HepG2 (cell line): Measurements from ENCODE around the gene IRGQ. TPM values are rescaled to one million over a fixed set of nuclear protein-coding genes. Genes with fewer than 3 reads are reported as not detected.

Experiments
- CBFB ChIP-seq: sonication (generic); formaldehyde crosslinking; IDR thresholded peaks from 2 replicates; pipeline ENCODE4 v1.4.0; 2020; ENCODE audit warnings: missing genetic modification reagents
- CCAR2 ChIP-seq: fragments of 200-400 bp; formaldehyde crosslinking; optimal IDR thresholded peaks from 2 replicates; pipeline ENCODE3; 2018; ENCODE audit warnings: low read depth, mild to moderate bottlenecking, low read length, moderate library complexity
- DNMT3B ChIP-seq: conservative IDR thresholded peaks from 2 replicates; pipeline ENCODE4 v1.6.1; 2016; ENCODE audit warnings: missing biosample characterization, control low read depth
- FOSL2 ChIP-seq: sonication (generic); formaldehyde crosslinking; IDR thresholded peaks from 2 replicates; pipeline ENCODE4 v1.4.0; 2020; ENCODE audit warnings: missing genetic modification reagents
- GABPA ChIP-seq, 2 experiments: IDR thresholded peaks; 2 replicates each; pipeline ENCODE4 v1.6.1; 2011 to 2016; ENCODE audit warnings: low read depth in 2 of 2, low read length in 1 of 2, missing biosample characterization in 1 of 2, missing genetic modification characterization in 1 of 2
- GATAD1 ChIP-seq: IDR thresholded peaks from 2 replicates; pipeline ENCODE4 v1.6.1; 2016; ENCODE audit warnings: missing genetic modification reagents, missing compliant biosample characterization
- HDAC1 ChIP-seq: sonication (generic); formaldehyde crosslinking; IDR thresholded peaks from 2 replicates; pipeline ENCODE4 v1.5.1; 2020; ENCODE audit warnings: mild to moderate bottlenecking, missing genetic modification reagents
- HOXD1 ChIP-seq: sonication (generic); formaldehyde crosslinking; IDR thresholded peaks from 2 replicates; pipeline ENCODE4 v1.5.0; 2020; ENCODE audit warnings: missing genetic modification reagents
- IKZF5 ChIP-seq: IDR thresholded peaks from 2 replicates; pipeline ENCODE4 v1.6.1; 2018; ENCODE audit warnings: missing genetic modification reagents, mild to moderate bottlenecking, missing compliant biosample characterization
- NR1H2 ChIP-seq: sonication (generic); formaldehyde crosslinking; IDR thresholded peaks from 2 replicates; pipeline ENCODE4 v1.8.1; 2022; ENCODE audit warnings: low read depth, missing genetic modification reagents, borderline replicate concordance
- NR2C2 ChIP-seq: sonication (generic); formaldehyde crosslinking; IDR thresholded peaks from 2 replicates; pipeline ENCODE4 v1.4.0; 2020; ENCODE audit warnings: missing genetic modification reagents, mild to moderate bottlenecking, moderate library complexity, borderline replicate concordance
- PBX2 ChIP-seq: IDR thresholded peaks from 2 replicates; pipeline ENCODE4 v1.6.1; 2016; ENCODE audit warnings: control low read depth
- RBM39 ChIP-seq: fragments of 200-400 bp; formaldehyde crosslinking; IDR thresholded peaks from one replicate; pipeline ENCODE4 v1.6.1; 2018; ENCODE audit warnings: antibody characterized with exemption, mild to moderate bottlenecking, low read depth, low read length; ENCODE audit not compliant: poor library complexity, severe bottlenecking
- SIX4 ChIP-seq: sonication (generic); formaldehyde crosslinking; IDR thresholded peaks from 2 replicates; pipeline ENCODE4 v1.4.0; 2020; ENCODE audit warnings: missing genetic modification reagents
- SMAD1 ChIP-seq: sonication (generic); formaldehyde crosslinking; IDR thresholded peaks from 2 replicates; pipeline ENCODE4 v1.4.0; 2020; ENCODE audit warnings: missing genetic modification reagents, low read depth, mild to moderate bottlenecking, borderline replicate concordance
- SMC3 ChIP-seq: IDR thresholded peaks from 2 replicates; pipeline ENCODE4 v1.6.1; 2011; ENCODE audit warnings: low read length, improper control_type of control experiment
- SMYD3 ChIP-seq: sonication (generic); formaldehyde crosslinking; IDR thresholded peaks from 2 replicates; pipeline ENCODE4 v1.8.1; 2023; ENCODE audit warnings: mild to moderate bottlenecking, missing genetic modification reagents
- XRCC5 ChIP-seq: fragments of 200-400 bp; formaldehyde crosslinking; optimal IDR thresholded peaks from 2 replicates; pipeline ENCODE3; 2017; ENCODE audit warnings: mild to moderate bottlenecking, low read length
- ZBTB21 ChIP-seq: sonication (generic); formaldehyde crosslinking; IDR thresholded peaks from 2 replicates; pipeline ENCODE4 v1.4.0; 2020; ENCODE audit warnings: missing genetic modification reagents
- ZBTB26 ChIP-seq: IDR thresholded peaks from 2 replicates; pipeline ENCODE4 v1.6.1; 2016; ENCODE audit warnings: missing compliant biosample characterization, missing genetic modification reagents, borderline replicate concordance
- ZFP37 ChIP-seq: sonication (generic); formaldehyde crosslinking; IDR thresholded peaks from 2 replicates; pipeline ENCODE4 v1.4.0; 2020; ENCODE audit warnings: missing genetic modification reagents, borderline replicate concordance
- ZNF10 ChIP-seq: sonication (generic); formaldehyde crosslinking; IDR thresholded peaks from 2 replicates; pipeline ENCODE4 v1.4.0; 2020; ENCODE audit warnings: mild to moderate bottlenecking, low read depth, missing genetic modification reagents, borderline replicate concordance
- ZNF24 ChIP-seq: fragments of 450-650 bp; IDR thresholded peaks from 2 replicates; pipeline ENCODE4 v1.6.1; 2017; ENCODE audit warnings: antibody characterized with exemption, mild to moderate bottlenecking
- ZNF33A ChIP-seq: sonication (generic); formaldehyde crosslinking; IDR thresholded peaks from 2 replicates; pipeline ENCODE4 v1.5.1; 2020; ENCODE audit warnings: missing genetic modification reagents, mild to moderate bottlenecking, moderate library complexity, borderline replicate concordance
- ZNF33B ChIP-seq: sonication (generic); formaldehyde crosslinking; IDR thresholded peaks from 2 replicates; pipeline ENCODE4 v1.5.1; 2020; ENCODE audit warnings: mild to moderate bottlenecking, missing genetic modification reagents
- ZNF343 ChIP-seq: sonication (generic); formaldehyde crosslinking; IDR thresholded peaks from 2 replicates; pipeline ENCODE4 v1.4.0; 2020; ENCODE audit warnings: mild to moderate bottlenecking, missing genetic modification reagents
- ZNF546 ChIP-seq: sonication (generic); formaldehyde crosslinking; conservative IDR thresholded peaks from 2 replicates; pipeline ENCODE4 v1.8.1; 2023; ENCODE audit warnings: mild to moderate bottlenecking, missing genetic modification reagents
- ZNF703 ChIP-seq: sonication (generic); formaldehyde crosslinking; IDR thresholded peaks from 2 replicates; pipeline ENCODE4 v1.5.1; 2020; ENCODE audit warnings: missing genetic modification reagents, mild to moderate bottlenecking, moderate library complexity, borderline replicate concordance
- polyA plus RNA-seq, 8 experiments: library from polyadenylated mRNA; depleted of rRNA in 3 of 8; stranded (reverse) in 7 of 8; unstranded in 1 of 8; fragments of >200 nt; fragmentation: Illumina TruSeq in 4 of 8; extraction: Trizol in 4 of 8; gene quantifications; 2 replicates each; pipeline versions ENCODE4 v1.2.1 to v1.2.3, GENCODE V29; 2011 to 2016; ENCODE audit warnings: low read depth in 4 of 8, missing spikeins in 1 of 8, mixed read lengths in 1 of 8; ENCODE audit not compliant: insufficient read depth in 1 of 8
- total RNA-seq, 5 experiments: library from RNA; depleted of rRNA; stranded (reverse); fragments of >200 nt; fragmentation: Illumina TruSeq; extraction: Trizol; gene quantifications; 2 replicates each; pipeline ENCODE4 v1.2.3, GENCODE V29; 2016; ENCODE audit warnings: low read depth in 1 of 5

Gene IRGQ
- total and polyA plus RNA-seq, 2 of the 13 experiments (the other 11 are each of a cell fraction or from before 2014, with no cell fraction given) = 11.6 to 12.4 TPM

GRCh38 chr19:43594710-43595604, 977 bp downstream of the IRGQ start (continued):
- TF ChIP-seq NR1H2 (CRISPR knock-in tag) = 0 out of 2 replicates have a peak, but pooled peaks have one; percentile 61
- TF ChIP-seq CBFB (CRISPR knock-in tag) = no peak
- no peak for TF ChIP-seq RBM39
- TF ChIP-seq XRCC5 = peak; percentile 39
- no peak for TF ChIP-seq SMYD3 (CRISPR knock-in tag)
- no peak for TF ChIP-seq ZNF703 (CRISPR knock-in tag)
- TF ChIP-seq DNMT3B = no peak
- TF ChIP-seq ZBTB26 = peak; percentile 30; the same call in 1 of the 2 replicates
- 0 out of 2 replicates have a peak, but pooled peaks have one; percentile 57 for TF ChIP-seq ZNF33A (CRISPR knock-in tag)
- TF ChIP-seq SMC3 = no peak; the same call in 1 of the 2 replicates
- no peak for TF ChIP-seq SMAD1 (CRISPR knock-in tag)
- peak; percentile 49 for TF ChIP-seq GATAD1 (CRISPR knock-in tag)
- TF ChIP-seq ZNF24 = no peak
- peak; percentile 73; the same call in 1 of the 2 replicates for TF ChIP-seq ZNF33B (CRISPR knock-in tag)
- no peak for TF ChIP-seq PBX2 (CRISPR knock-in tag)
- TF ChIP-seq ZNF343 (CRISPR knock-in tag) = peak; percentile 65; the same call in 1 of the 2 replicates
- TF ChIP-seq IKZF5 (CRISPR knock-in tag) = peak; percentile 33; the same call in 1 of the 2 replicates
- TF ChIP-seq HOXD1 (CRISPR knock-in tag) = no peak
- no peak for TF ChIP-seq ZBTB21 (CRISPR knock-in tag)
- no peak; the same call in 1 of the 2 replicates for TF ChIP-seq HDAC1 (CRISPR knock-in tag)
- TF ChIP-seq NR2C2 = no peak
- no peak for TF ChIP-seq SIX4
- TF ChIP-seq GABPA (IDR thresholded peaks at IDR 0.05; ENCODE audit: low read depth, low read length) = no peak
- TF ChIP-seq GABPA (CRISPR knock-in tag; IDR thresholded peaks at IDR 0.05; ENCODE audit: low read depth) = no peak
- 0 out of 2 replicates have a peak, but pooled peaks have one; percentile 12 for TF ChIP-seq FOSL2 (CRISPR knock-in tag)
- no peak for TF ChIP-seq ZFP37
- no peak for TF ChIP-seq ZNF10 (CRISPR knock-in tag)
- TF ChIP-seq ZNF546 (CRISPR knock-in tag) = no peak
- TF ChIP-seq CCAR2 = no peak
